Nephron (organoid): Measurements from ENCODE around the gene SLCO3A1.

Experiments used
- H3K27ac Mint-ChIP-seq, 3 experiments: 2 replicates each; pipeline ENCODE4 v1.8.0; 2020; ENCODE audit warnings: mixed read lengths in 3 of 3, mild to moderate bottlenecking in 2 of 3, moderate library complexity in 1 of 3
- H3K27me3 Mint-ChIP-seq: 2 replicates; pipeline ENCODE4 v1.8.0; 2021; ENCODE audit warnings: low read depth, mild to moderate bottlenecking, moderate library complexity, mixed read lengths
- H3K36me3 Mint-ChIP-seq: 2 replicates; pipeline ENCODE4 v1.8.0; 2020; ENCODE audit warnings: low read depth, mixed read lengths
- H3K4me1 Mint-ChIP-seq: 2 replicates; pipeline ENCODE4 v1.8.0; 2020; ENCODE audit warnings: mixed read lengths
- H3K4me3 Mint-ChIP-seq, 3 experiments: 2 replicates each; pipeline ENCODE4 v1.8.0; 2020; ENCODE audit warnings: mild to moderate bottlenecking in 3 of 3, mixed read lengths in 3 of 3, moderate library complexity in 2 of 3
- H3K9me3 Mint-ChIP-seq: 2 replicates; pipeline ENCODE4 v1.8.0; 2020; ENCODE audit warnings: mixed read lengths
- CTCF ChIP-seq, 3 experiments: fragments of 200-600 bp; sonication (generic); IDR thresholded peaks; one replicate each; pipeline ENCODE4 v1.5.0; 2021; ENCODE audit warnings: antibody characterized with exemption in 3 of 3; ENCODE audit not compliant: unreplicated experiment in 3 of 3

Gene SLCO3A1

DNA sequence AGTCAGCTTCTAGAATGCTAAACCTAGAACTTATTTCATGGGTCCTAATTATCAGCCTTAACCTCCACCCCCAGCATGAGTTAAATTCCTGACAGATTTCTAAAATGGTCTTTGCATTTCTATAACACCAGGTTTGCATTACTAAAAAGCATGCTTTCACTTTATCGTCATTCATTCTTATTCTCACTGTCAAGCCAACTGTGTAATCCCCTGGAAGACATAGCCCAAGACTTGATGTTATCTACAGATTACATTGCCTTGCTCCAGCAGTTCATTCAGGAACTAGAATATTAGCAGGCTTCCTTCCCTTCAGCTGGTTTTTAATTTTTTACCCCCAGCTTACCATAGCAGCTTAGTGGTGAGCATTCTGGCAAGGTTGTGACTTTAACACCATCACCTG lies 184.0 kb downstream of the SLCO3A1 start:
- TF ChIP-seq CTCF (IDR thresholded peaks at IDR 0.05; ENCODE audit: unreplicated experiment in 3 of 3): no peak
- Mint-ChIP-seq H3K36me3 (no peaks in the 10 kb centered on the region), H3K27me3 (peaks cover 33% of the 10 kb centered on the region), H3K4me3 (no peak overlapping the region), H3K4me1 (peaks cover 5% of the 10 kb centered on the region), H3K9me3 (peaks cover 15% of the 10 kb centered on the region), H3K27ac (no peak overlapping the region)

- no peak overlapping the region for H3K4me3 Mint-ChIP-seq
- peaks cover 21% of the 10 kb centered on the region for H3K27me3 Mint-ChIP-seq
- no peaks in the 10 kb centered on the region for H3K4me1 Mint-ChIP-seq
- H3K27ac Mint-ChIP-seq: no peak overlapping the region
- no peaks in the 10 kb centered on the region for H3K36me3 Mint-ChIP-seq
- no peak for TF ChIP-seq CTCF (IDR thresholded peaks at IDR 0.05; ENCODE audit: unreplicated experiment in 3 of 3)
- H3K9me3 Mint-ChIP-seq: peaks cover 15% of the 10 kb centered on the region
Observed at GRCh38 chr15:92040350-92040749, 186.8 kb downstream of the SLCO3A1 start.

DNA sequence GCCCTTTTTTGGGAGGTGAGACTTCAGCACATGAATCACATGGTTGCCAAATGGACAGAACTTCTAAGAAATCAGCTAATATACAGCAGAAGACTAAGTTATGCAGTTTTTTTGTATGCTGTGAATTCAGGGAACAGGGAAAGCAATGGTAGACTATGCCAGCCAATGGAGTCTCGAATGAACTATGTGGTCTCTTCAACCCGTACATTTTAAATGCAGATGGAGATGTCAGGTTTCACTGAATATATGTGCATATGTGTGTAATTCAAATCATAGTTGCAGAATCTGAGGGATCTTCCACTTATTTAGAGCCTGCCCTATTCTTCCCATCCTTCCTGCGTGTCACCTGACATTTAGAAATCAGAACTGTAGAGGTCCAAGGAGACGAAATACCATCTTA lies 187.9 kb downstream of the SLCO3A1 start:
- no peaks in the 10 kb centered on the region for H3K36me3 Mint-ChIP-seq
- no peak overlapping the region for H3K27ac Mint-ChIP-seq
- H3K27me3 Mint-ChIP-seq: peaks cover 22% of the 10 kb centered on the region
- H3K4me3 Mint-ChIP-seq: no peak overlapping the region
- H3K4me1 Mint-ChIP-seq: no peaks in the 10 kb centered on the region
- peaks cover 15% of the 10 kb centered on the region for H3K9me3 Mint-ChIP-seq
- no peak for TF ChIP-seq CTCF (IDR thresholded peaks at IDR 0.05; ENCODE audit: unreplicated experiment in 3 of 3)

DNA sequence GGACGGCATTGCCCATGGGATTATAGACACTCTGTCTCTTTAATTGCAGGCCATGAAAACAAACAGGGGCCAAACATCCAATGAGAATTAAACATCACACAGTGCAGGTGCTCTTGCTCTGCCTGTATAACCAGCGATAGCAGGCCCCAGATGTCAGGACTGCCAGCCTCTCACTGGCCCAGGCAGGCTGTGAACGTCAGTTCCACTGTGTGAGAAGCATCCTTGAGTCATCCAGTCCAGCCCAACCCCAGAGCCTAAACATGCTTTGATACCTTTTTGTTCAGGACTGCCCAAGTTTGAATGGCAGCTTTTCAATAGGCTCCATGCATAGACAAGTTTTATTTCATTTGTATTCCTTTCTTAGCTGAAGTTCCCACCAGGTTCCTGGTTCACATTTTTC lies 189.8 kb downstream of the SLCO3A1 start:
- Mint-ChIP-seq H3K27ac (no peak overlapping the region), H3K9me3 (peaks cover 12% of the 10 kb centered on the region), H3K4me1 (no peaks in the 10 kb centered on the region), H3K4me3 (no peak overlapping the region), H3K27me3 (peaks cover 16% of the 10 kb centered on the region), H3K36me3 (no peaks in the 10 kb centered on the region)
- TF ChIP-seq CTCF (IDR thresholded peaks at IDR 0.05; ENCODE audit: unreplicated experiment in 3 of 3): no peak

GRCh38 chr15:92044203-92044909 lies 190.8 kb downstream of the SLCO3A1 start:
- H3K27me3 Mint-ChIP-seq: peaks cover 17% of the 10 kb centered on the region
- peaks cover 4% of the 10 kb centered on the region for H3K9me3 Mint-ChIP-seq
- H3K4me3 Mint-ChIP-seq: no peak overlapping the region
- no peaks in the 10 kb centered on the region for H3K36me3 Mint-ChIP-seq
- no peak for TF ChIP-seq CTCF (IDR thresholded peaks at IDR 0.05; ENCODE audit: unreplicated experiment in 3 of 3)
- peaks cover under 1% of the 10 kb centered on the region for H3K4me1 Mint-ChIP-seq
- no peak overlapping the region for H3K27ac Mint-ChIP-seq

DNA sequence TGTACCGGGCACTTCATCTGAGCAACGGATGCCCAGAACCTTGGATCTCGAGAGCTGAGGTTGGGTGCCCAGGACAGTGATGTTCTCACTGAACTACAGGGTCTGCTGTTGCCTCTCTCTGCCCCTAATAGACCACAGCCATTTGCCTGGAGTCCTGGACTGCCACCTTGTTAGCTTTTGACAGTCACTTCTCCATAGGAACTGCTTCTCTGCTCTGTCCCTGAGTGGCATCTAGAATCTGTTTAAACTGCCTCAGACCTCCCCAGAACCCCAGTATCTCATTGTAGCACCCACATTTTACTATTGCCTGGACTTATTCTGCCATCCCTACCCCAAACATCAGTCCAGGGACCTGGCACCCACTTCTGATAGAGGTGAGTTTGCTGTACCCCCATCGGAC lies 194.4 kb downstream of the SLCO3A1 start:
- Mint-ChIP-seq H3K4me1 (peaks cover 5% of the 10 kb centered on the region), H3K27ac (no peak overlapping the region), H3K36me3 (no peaks in the 10 kb centered on the region), H3K9me3 (no peaks in the 10 kb centered on the region), H3K4me3 (no peak overlapping the region), H3K27me3 (peaks cover 18% of the 10 kb centered on the region)
- no peak for TF ChIP-seq CTCF (IDR thresholded peaks at IDR 0.05; ENCODE audit: unreplicated experiment in 3 of 3)
